ENCODE results near the gene BACH1.

The BACH1 gene

DNA sequence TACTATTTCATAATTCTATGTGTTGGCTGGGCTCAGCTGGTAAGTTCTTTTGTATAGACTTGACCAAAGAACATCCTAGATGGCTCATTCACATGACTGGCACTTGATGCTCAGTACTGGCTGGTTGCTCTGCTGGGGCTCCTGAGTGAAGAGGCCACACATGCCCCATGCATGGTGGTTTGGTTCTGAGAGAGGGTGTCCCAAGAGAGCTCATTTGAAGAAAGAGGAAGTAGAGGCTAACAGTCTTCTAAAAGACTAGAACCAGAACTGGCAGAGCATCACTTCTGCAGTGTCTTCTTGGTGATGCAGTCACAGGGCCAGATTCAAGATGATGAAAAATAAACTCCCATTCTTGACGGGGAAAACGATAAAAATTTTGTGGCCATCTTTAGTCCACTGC lies 5.2 kb upstream of the BACH1 start:
- no peak for DNase-seq (ENCODE audit: low read depth)
- TF ChIP-seq, protein P1, sequence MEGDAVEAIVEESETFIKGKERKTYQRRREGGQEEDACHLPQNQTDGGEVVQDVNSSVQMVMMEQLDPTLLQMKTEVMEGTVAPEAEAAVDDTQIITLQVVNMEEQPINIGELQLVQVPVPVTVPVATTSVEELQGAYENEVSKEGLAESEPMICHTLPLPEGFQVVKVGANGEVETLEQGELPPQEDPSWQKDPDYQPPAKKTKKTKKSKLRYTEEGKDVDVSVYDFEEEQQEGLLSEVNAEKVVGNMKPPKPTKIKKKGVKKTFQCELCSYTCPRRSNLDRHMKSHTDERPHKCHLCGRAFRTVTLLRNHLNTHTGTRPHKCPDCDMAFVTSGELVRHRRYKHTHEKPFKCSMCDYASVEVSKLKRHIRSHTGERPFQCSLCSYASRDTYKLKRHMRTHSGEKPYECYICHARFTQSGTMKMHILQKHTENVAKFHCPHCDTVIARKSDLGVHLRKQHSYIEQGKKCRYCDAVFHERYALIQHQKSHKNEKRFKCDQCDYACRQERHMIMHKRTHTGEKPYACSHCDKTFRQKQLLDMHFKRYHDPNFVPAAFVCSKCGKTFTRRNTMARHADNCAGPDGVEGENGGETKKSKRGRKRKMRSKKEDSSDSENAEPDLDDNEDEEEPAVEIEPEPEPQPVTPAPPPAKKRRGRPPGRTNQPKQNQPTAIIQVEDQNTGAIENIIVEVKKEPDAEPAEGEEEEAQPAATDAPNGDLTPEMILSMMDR (conservative IDR thresholded peaks at IDR 0.05; ENCODE audit: low read length): no peak
- no peak overlapping the region for H3K4me3 ChIP-seq (ENCODE audit: low read length)

DNA sequence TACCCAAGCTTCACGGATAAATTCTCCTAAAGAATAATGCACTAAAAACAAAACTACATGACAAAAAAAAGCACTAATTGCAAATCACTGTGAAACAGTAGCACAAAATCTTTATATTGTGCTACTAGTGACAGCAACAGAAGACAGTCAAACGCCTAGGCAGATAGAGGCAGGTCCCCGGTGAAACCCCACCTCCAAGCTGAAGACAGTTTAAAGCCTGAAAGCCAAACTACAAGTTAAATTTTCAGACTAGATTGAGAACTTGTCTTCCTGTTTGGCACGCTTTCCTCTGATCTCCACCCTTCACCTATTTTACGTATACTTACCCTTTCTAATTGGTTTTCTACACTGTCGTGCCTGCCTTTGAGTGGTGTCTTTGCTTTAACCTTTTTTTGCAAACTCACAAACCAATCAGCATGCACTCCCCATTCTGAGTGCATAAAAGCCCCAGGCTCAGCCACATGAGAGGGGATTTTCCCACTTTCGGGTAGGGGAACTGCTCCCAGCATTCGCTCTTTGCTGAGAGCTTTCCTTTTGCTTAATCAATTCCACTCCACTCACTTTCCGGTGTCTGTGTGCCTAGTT lies 3.6 kb upstream of the BACH1 start:
- no peak for DNase-seq (ENCODE audit: low read depth)
- TF ChIP-seq, protein P1 (conservative IDR thresholded peaks at IDR 0.05; ENCODE audit: low read length): no peak
- H3K4me3 ChIP-seq (ENCODE audit: low read length): no peak overlapping the region

DNA sequence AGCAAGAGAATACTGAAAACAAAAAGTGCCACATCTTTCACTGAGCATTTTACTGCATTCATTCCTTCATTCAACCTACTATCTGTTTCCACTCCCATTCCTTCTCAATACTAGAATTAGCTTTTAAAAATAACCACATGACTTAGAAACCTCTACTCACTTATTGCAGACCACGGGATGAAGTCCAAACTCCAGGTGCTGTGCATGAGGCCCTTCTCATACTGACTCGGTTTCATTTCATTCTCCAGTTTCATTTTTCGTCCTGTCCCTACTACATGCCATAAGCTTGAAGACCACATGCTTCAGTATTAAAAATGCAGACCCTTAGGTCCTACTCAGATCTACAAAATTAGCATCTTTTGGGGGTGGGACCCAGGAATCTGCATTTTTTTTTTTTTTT lies 2.3 kb upstream of the BACH1 start:
- TF ChIP-seq, protein P1 (conservative IDR thresholded peaks at IDR 0.05; ENCODE audit: low read length): no peak
- no peak overlapping the region for H3K4me3 ChIP-seq (ENCODE audit: low read length)
- no peak for DNase-seq (ENCODE audit: low read depth)

DNA sequence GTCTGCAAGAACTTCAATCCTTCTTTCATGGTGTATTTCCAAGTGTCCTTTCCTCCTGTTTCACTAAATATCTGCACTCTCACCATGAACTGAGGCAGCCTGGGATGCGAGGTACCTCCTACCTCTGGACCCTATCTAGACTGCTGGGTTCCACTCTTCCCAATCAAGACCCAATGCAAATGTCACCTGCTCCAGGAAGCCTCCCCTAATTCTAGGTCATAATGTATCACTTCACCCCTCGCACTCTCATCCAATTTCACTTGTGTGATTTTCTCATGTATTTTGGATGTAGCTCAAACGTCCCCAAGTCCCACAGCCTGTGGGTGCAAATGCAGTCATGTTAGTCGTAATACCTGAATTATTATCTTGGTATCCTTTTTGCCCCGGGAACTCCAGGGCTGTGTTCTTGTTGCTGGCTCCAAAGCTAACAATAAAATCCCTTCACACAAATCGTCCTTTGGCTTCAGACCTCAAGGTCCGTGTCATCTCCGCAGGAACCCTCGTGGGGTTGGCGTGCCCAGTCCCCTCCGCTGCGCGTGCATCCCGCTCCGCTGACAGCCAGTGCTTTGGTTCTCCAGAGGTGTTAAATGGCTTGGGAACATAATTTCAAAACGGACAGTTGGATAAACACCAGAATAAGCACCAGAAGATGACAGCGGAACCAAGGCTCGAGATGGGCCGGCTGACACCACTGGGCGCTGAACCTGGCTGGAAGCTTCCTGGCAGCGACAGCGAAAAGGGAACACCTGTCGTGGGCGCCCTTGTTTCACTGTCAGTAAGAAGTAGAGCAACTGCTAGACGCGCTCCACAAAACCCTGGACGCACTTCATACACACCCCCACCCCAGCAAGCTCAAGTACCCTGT lies 1.0 kb upstream of the BACH1 start:
- TF ChIP-seq, protein P1 (conservative IDR thresholded peaks at IDR 0.05; ENCODE audit: low read length): no peak
- H3K4me3 ChIP-seq (ENCODE audit: low read length): peak overlapping the region; percentile 53
- DNase-seq (ENCODE audit: low read depth): no peak

DNA sequence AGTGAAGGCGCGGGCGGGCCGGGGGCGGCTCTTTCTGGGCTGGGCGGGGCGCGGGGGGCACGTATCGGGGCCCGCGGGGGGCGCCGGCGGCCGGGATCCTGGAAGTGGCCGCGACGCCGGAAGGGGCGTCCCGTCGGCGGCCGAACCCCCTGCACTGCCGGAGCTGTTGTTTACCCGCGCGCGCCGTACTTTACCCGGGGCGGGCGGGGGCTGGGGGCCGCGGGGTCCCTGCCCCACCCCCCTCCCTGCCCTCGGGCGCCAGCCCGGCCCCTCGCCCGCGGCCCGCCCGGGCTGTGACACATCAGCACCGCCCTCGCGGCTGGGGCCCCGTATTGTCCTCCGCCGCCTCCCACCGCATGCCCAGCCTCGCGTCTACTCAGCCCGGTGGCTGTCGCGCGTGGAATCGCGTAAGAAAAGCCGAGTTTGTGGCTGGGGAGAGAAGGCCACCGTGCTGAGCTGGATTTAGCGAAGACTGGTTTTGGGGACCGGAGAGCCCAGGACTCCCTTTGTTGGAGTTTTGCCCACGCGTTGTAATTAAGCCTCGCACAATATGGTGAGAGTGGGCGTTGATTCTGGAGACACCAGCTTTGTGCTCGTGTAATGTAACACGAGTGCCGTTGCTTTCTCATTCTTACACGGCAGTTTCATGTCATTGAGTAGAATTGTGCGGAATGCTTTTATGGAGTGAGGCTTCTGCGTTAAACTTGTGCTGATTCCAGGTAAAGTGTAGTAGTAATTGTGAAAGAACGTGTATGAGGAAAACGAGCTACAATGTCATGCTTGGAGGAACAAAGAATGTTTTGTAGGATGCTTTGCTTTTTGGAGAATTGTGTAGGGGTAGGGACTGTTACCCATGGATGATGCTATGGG lies 559 bp downstream of the BACH1 start:
- peak; percentile 46 for DNase-seq (ENCODE audit: low read depth)
- peak overlapping the region; percentile 90 for H3K4me3 ChIP-seq (ENCODE audit: low read length)
- TF ChIP-seq, protein P1 (conservative IDR thresholded peaks at IDR 0.05; ENCODE audit: low read length): no peak

DNA sequence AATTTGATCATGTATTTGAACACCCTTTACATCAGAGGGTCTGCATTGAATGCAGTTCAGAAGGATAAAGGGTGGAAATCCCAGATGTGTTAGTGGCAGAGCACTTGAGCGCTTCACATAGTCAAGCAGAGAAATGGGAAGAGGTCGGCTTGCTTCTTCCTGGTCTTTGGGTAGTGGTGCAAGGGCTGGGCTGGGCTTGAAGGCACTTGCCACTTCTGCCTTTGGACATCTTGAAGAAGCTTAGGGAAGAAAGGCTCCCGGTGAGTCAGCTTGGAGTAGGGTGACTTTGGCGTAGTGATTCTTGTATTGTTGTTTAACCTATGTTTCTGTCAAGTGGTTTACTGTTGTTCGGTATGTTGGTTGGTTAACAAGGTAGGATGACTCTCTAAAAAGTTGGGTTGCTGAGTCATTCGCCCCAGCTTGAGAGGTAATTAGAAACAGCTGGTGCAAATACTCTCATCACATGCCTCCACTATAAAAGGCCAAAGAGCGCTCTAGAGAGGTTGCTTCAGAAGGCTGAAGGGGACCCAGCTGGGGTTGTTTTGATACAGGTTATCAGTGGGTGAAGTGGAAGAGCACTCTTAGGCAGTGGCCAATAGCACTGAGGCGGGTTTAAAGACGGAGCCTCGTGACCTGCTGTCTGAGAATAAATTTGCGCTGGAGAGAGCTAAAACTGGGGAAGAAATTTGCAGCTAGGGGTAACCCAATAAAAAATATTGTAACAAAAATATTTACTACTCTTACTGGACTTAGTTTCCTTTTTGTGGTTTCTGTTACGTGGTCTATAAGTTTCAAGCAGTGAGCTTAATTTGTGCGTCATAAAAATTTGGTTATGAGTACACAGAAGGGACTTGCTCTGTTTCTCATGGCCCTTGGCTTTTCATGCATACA lies 1.4 kb downstream of the BACH1 start:
- peak; percentile 97 for DNase-seq (ENCODE audit: low read depth)
- TF ChIP-seq, protein P1 (conservative IDR thresholded peaks at IDR 0.05; ENCODE audit: low read length): no peak
- peak overlapping the region; percentile 90 for H3K4me3 ChIP-seq (ENCODE audit: low read length)
